Neuronal stem cell (in vitro differentiated cells): Measurements from ENCODE around the gene ACTR6.

Source experiments
- DNase-seq: peaks from one replicate; pipeline ENCODE4 v3.0.0-alpha.2; 2013; ENCODE audit warnings: low spot score
- H2AFZ ChIP-seq: one replicate; pipeline ENCODE4 v1.6.1; 2013; ENCODE audit warnings: mild to moderate bottlenecking, low read length, inconsistent platforms
- H2AK5ac ChIP-seq: 2 replicates; pipeline ENCODE4 v1.6.1; 2013; ENCODE audit warnings: low read depth, mild to moderate bottlenecking, inconsistent platforms, low read length, moderate library complexity, mixed read lengths
- H2BK120ac ChIP-seq: 2 replicates; pipeline ENCODE4 v1.6.1; 2013; ENCODE audit warnings: low read depth, mild to moderate bottlenecking, inconsistent platforms, low read length, moderate library complexity, mixed read lengths
- H2BK12ac ChIP-seq: one replicate; pipeline ENCODE4 v1.6.1; 2013; ENCODE audit warnings: low read length, inconsistent platforms
- H2BK15ac ChIP-seq: 2 replicates; pipeline ENCODE4 v1.6.1; 2013; ENCODE audit warnings: mild to moderate bottlenecking, low read length, inconsistent platforms, mixed read lengths
- H2BK5ac ChIP-seq: one replicate; pipeline ENCODE4 v1.6.1; 2013; ENCODE audit warnings: inconsistent platforms, mild to moderate bottlenecking, low read length, moderate library complexity
- H3K14ac ChIP-seq: one replicate; pipeline ENCODE4 v1.6.1; 2013; ENCODE audit warnings: low read length, inconsistent platforms
- H3K18ac ChIP-seq: 2 replicates; pipeline ENCODE4 v1.6.1; 2013; ENCODE audit warnings: low read length, inconsistent platforms
- H3K23ac ChIP-seq: 2 replicates; pipeline ENCODE4 v1.6.1; 2013; ENCODE audit warnings: low read depth, mild to moderate bottlenecking, mixed read lengths, low read length, inconsistent platforms; ENCODE audit not compliant: poor library complexity
- H3K27ac ChIP-seq: replicated peaks from 3 replicates; pipeline ENCODE4 v1.5.1; 2013; ENCODE audit warnings: low read length, inconsistent platforms
- H3K27me3 ChIP-seq, 3 experiments: 2 replicates each; pipeline ENCODE4 v1.6.1; 2013; ENCODE audit warnings: low read length in 3 of 3, mild to moderate bottlenecking in 2 of 3, inconsistent platforms in 1 of 3, low read depth in 1 of 3, mixed read lengths in 1 of 3, moderate library complexity in 1 of 3; ENCODE audit not compliant: control insufficient read depth in 3 of 3, insufficient read depth in 3 of 3
- H3K36me3 ChIP-seq, 2 donors: replicated peaks in 1 of 2; 2 replicates each; pipeline ENCODE4 v1.6.1; 2013; ENCODE audit warnings: low read length in 2 of 2; ENCODE audit not compliant: control insufficient read depth in 2 of 2, insufficient read depth in 2 of 2
- H3K4ac ChIP-seq: 2 replicates; pipeline ENCODE4 v1.6.1; 2013; ENCODE audit warnings: inconsistent platforms, mild to moderate bottlenecking, low read length, moderate library complexity
- H3K4me1 ChIP-seq, 2 donors: 1 replicate in 1 of 2; 2 replicates in 1 of 2; pipeline ENCODE4 v1.6.1; 2013; ENCODE audit warnings: low read length in 2 of 2, low read depth in 1 of 2; ENCODE audit not compliant: control insufficient read depth in 2 of 2, insufficient read depth in 1 of 2
- H3K4me2 ChIP-seq: one replicate; pipeline ENCODE4 v1.6.1; 2013; ENCODE audit warnings: mild to moderate bottlenecking, low read length, inconsistent platforms; ENCODE audit not compliant: insufficient read depth, poor library complexity, severe bottlenecking
- H3K4me3 ChIP-seq, 2 donors: 2 replicates each; pipeline ENCODE4 v1.5.1; 2013; ENCODE audit warnings: low read length in 2 of 2, mild to moderate bottlenecking in 2 of 2, inconsistent platforms in 1 of 2, moderate library complexity in 1 of 2
- H3K79me1 ChIP-seq: one replicate; pipeline ENCODE4 v1.6.1; 2013; ENCODE audit warnings: low read depth, mild to moderate bottlenecking, inconsistent platforms, low read length, moderate library complexity
- H3K9ac ChIP-seq: one replicate; pipeline ENCODE4 v1.6.1; 2013; ENCODE audit warnings: mild to moderate bottlenecking, low read depth, low read length, inconsistent platforms; ENCODE audit not compliant: poor library complexity
- H3K9me3 ChIP-seq, 2 donors: replicated peaks in 1 of 2; 2 replicates each; pipeline versions ENCODE3 to v1.6.1; 2013; ENCODE audit warnings: low read length in 2 of 2, mild to moderate bottlenecking in 2 of 2, inconsistent platforms in 1 of 2, low read depth in 1 of 2, mixed read lengths in 1 of 2, moderate library complexity in 1 of 2; ENCODE audit not compliant: control insufficient read depth in 2 of 2, insufficient read depth in 1 of 2
- H4K8ac ChIP-seq: one replicate; pipeline ENCODE4 v1.6.1; 2013; ENCODE audit warnings: low read depth, mild to moderate bottlenecking, inconsistent platforms, low read length, moderate library complexity
- H4K91ac ChIP-seq: one replicate; pipeline ENCODE4 v1.6.1; 2013; ENCODE audit warnings: low read length, low read depth, mild to moderate bottlenecking, inconsistent platforms; ENCODE audit not compliant: poor library complexity
- WGBS, 2 donors: extraction: QIAGEN DNeasy Blood & Tissue Kit; methylation state at CpG; one replicate each; pipeline ENCODE4 v1.1.7; 2013; ENCODE audit warnings: missing lambda C conversion rate in 2 of 2, mixed read lengths in 1 of 2; ENCODE audit not compliant: insufficient read length in 2 of 2, insufficient replicate concordance in 1 of 2; ENCODE audit errors: extremely low coverage in 2 of 2; 5-methylcytosine and 5-hydroxymethylcytosine counted together

Gene ACTR6

DNA sequence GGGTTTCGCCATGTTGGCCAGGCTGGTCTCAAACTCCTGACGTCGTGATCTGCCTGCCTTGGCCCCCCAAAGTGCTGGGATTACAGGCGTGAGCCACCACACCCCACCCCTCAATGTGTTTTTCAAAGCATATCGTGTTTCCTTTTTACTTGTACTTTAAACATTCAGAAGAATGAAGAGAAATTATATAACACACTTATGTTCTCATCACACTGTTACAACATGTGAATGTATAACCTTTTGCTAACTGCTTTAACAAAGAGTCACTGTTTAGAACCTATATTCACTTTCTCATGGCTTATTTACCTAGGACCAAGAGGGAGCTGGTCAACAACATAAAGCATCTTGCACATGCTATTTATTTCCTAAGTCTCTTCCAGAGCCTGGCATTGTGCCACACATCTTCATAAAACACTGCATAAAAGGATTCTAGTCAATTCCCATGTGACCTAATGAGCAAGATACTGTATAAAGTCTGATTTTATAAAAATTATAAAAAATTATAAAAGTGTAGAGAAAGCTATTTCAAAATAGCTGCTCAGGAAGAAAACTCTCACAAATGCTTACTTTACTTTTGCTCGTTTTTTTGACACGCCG is 16.0 kb upstream of the ACTR6 start:
- Histone ChIP-seq H3K9ac (no peak overlapping the region), H3K14ac (no peak overlapping the region), H4K8ac (no peak overlapping the region), H3K4me2 (no peak overlapping the region), H2AFZ (no peak overlapping the region), H3K23ac (no peak overlapping the region), H2BK120ac (no peak overlapping the region), H3K9me3 (no peaks in the 10 kb centered on the region), H3K4me3 (no peak overlapping the region), H3K79me1 (no peaks in the 10 kb centered on the region), H2BK12ac (no peak overlapping the region), H3K4me1 (no peaks in the 10 kb centered on the region), H3K27me3 (no peaks in the 10 kb centered on the region), H3K36me3 (no peaks in the 10 kb centered on the region), H3K18ac (no peak overlapping the region), H3K27ac (no peak overlapping the region), H3K4ac (no peak overlapping the region), H4K91ac (no peak overlapping the region), H2BK5ac (no peak overlapping the region), H2AK5ac (no peak overlapping the region), H2BK15ac (no peak overlapping the region)
- no peak for DNase-seq
- no CpG with 5 or more reads among the region's 8 CpGs for WGBS, 2 donors

DNA sequence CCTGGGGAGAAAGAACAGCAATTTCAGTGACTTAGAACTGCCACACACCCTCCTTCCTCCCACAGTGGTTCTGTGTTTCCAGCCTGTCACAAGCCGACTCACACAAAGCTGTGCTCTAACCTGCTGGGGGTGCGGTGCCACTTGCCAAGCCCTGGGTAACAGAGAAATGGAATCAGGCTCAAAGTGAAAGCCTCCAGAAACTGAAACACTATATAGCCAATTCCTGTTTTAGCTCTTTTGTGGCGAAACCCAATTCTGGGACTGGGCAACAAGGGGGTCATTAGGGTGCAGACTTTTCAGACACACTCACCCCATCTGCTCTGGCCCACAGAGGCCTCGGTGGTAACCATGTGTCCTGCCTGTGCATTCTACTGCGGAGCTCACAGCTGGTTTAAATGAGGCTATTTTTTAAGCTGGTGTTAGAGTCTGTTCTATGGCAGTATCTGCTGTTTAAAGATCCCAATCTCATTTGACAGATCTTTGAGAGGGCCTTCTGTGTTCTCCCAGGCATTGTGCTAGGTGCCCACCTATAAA is 15.2 kb upstream of the ACTR6 start:
- H2BK120ac ChIP-seq = no peak overlapping the region
- H3K36me3 ChIP-seq = no peaks in the 10 kb centered on the region
- H3K4me1 ChIP-seq = no peaks in the 10 kb centered on the region
- H3K23ac ChIP-seq = no peak overlapping the region
- DNase-seq = no peak
- no peak overlapping the region for H2AFZ ChIP-seq
- H2BK15ac ChIP-seq = no peak overlapping the region
- H3K79me1 ChIP-seq = no peaks in the 10 kb centered on the region
- H2AK5ac ChIP-seq = no peak overlapping the region
- H3K14ac ChIP-seq = no peak overlapping the region
- no peaks in the 10 kb centered on the region for H3K27me3 ChIP-seq
- H3K4me3 ChIP-seq = no peak overlapping the region
- no peak overlapping the region for H3K18ac ChIP-seq
- no peak overlapping the region for H2BK5ac ChIP-seq
- no peak overlapping the region for H3K4ac ChIP-seq
- no peaks in the 10 kb centered on the region for H3K9me3 ChIP-seq
- no peak overlapping the region for H3K27ac ChIP-seq
- H3K4me2 ChIP-seq = no peak overlapping the region
- no CpG with 5 or more reads among the region's 5 CpGs for WGBS, 2 donors
- no peak overlapping the region for H4K8ac ChIP-seq
- H2BK12ac ChIP-seq = no peak overlapping the region
- H4K91ac ChIP-seq = no peak overlapping the region
- no peak overlapping the region for H3K9ac ChIP-seq

DNA sequence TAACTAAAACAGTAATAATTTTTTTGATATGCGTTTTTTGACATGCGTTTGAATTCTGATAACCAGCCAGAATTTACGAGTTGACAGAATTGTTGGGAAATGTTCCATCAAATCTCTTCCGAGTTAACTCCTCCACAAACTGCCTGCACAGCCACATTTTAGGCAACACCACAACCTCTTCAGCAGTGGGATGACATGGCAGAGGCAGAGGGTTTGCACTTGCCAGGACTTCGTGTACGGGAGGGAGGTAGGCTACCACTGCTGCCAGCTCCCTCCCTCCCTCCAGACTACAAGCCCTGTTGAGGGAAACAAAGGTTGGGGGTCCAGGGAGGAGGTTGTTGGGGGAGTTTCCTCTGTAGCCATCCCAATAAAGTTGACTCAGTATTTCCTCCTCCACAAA is 14.5 kb upstream of the ACTR6 start:
- no peak overlapping the region for H2BK12ac ChIP-seq
- no peak overlapping the region for H4K8ac ChIP-seq
- no peak overlapping the region for H4K91ac ChIP-seq
- no peak overlapping the region for H3K18ac ChIP-seq
- H3K4me3 ChIP-seq = no peak overlapping the region
- no peaks in the 10 kb centered on the region for H3K79me1 ChIP-seq
- no peak overlapping the region for H3K27ac ChIP-seq
- no peak overlapping the region for H2AK5ac ChIP-seq
- H2BK5ac ChIP-seq = no peak overlapping the region
- H3K27me3 ChIP-seq = no peaks in the 10 kb centered on the region
- H3K4ac ChIP-seq = no peak overlapping the region
- no CpG with 5 or more reads among the region's 6 CpGs for WGBS, 2 donors
- H2BK120ac ChIP-seq = no peak overlapping the region
- no peak for DNase-seq
- no peaks in the 10 kb centered on the region for H3K4me1 ChIP-seq
- no peak overlapping the region for H3K14ac ChIP-seq
- no peaks in the 10 kb centered on the region for H3K9me3 ChIP-seq
- no peak overlapping the region for H2BK15ac ChIP-seq
- no peak overlapping the region for H3K4me2 ChIP-seq
- H3K9ac ChIP-seq = no peak overlapping the region
- no peaks in the 10 kb centered on the region for H3K36me3 ChIP-seq
- H3K23ac ChIP-seq = no peak overlapping the region
- no peak overlapping the region for H2AFZ ChIP-seq

DNA sequence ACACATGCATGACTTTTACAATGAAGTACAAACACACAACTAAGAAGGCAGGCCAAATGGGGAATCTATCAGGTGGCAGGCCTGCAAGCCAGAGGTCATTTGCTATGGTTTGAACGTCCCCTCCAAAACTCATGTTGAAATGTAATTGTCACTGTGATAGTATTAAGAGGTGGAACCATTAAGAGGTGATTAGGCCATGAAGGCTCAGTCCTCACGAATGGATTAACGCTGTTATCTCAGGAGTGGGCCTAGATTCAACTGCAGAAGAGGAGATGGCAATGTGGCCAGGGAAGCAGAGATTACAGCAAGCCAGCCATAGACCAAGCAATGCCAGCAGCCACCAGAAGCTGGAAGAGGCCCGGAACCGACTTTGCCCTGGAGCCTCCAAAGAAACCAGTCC is 13.5 kb upstream of the ACTR6 start:
- H2AK5ac ChIP-seq = no peak overlapping the region
- DNase-seq = no peak
- no peak overlapping the region for H2AFZ ChIP-seq
- H3K27me3 ChIP-seq = no peaks in the 10 kb centered on the region
- no peak overlapping the region for H2BK15ac ChIP-seq
- no peak overlapping the region for H3K14ac ChIP-seq
- no CpG with 5 or more reads among the region's 5 CpGs for WGBS, 2 donors
- no peaks in the 10 kb centered on the region for H3K36me3 ChIP-seq
- H3K18ac ChIP-seq = no peak overlapping the region
- no peak overlapping the region for H3K4ac ChIP-seq
- H3K79me1 ChIP-seq = no peaks in the 10 kb centered on the region
- no peak overlapping the region for H2BK120ac ChIP-seq
- no peak overlapping the region for H2BK12ac ChIP-seq
- H3K23ac ChIP-seq = no peak overlapping the region
- no peak overlapping the region for H3K4me2 ChIP-seq
- no peak overlapping the region for H4K8ac ChIP-seq
- H3K4me1 ChIP-seq = no peaks in the 10 kb centered on the region
- H3K4me3 ChIP-seq = no peak overlapping the region
- H3K9me3 ChIP-seq = no peaks in the 10 kb centered on the region
- no peak overlapping the region for H4K91ac ChIP-seq
- no peak overlapping the region for H3K27ac ChIP-seq
- no peak overlapping the region for H2BK5ac ChIP-seq
- no peak overlapping the region for H3K9ac ChIP-seq
